ENCODE results near the gene PA2G4.
"Not testable (repeated sequence)": the region's sequence is repeated elsewhere in the genome, so short reads cannot be mapped to it uniquely, and the experiment has no call there.

PA2G4 gene

DNA sequence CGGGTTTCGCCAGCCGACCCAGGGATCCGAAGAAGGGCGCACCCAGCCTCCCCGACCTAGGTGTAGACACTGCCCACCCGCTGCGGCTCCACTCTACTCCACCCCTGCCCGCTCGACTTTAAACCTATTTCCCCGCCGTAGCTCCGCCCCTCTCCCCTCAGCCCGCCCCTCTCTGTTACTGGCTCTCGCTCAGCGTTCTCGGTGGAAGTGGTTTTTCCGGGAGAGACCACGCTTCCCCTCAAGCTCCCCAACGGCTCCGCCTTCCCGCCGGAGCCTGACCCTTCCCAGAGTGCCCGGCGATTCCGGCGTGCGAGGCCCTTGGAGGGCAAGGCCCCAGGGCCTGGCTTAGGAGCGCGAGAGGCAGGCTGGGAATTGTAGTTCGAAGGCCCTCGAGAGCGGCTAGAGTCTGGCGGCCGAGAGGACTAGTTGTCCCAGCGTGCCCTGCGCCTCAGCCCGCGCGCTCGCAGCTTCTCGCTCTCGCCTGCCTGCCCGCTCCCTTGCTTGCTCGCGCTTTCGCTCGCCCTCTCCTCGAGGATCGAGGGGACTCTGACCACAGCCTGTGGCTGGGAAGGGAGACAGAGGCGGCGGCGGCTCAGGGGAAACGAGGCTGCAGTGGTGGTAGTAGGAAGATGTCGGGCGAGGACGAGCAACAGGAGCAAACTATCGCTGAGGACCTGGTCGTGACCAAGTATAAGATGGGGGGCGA is at the start of gene PA2G4:
TSS of gene PA2G4 (plus strand) at position 451 of the 706 bp plus-strand sequence. CDS start at position 630, 179 bp downstream.
- DNase-seq (ENCODE audit: low read depth in 2 of 2) = peak; percentile 90 to 92

DNA sequence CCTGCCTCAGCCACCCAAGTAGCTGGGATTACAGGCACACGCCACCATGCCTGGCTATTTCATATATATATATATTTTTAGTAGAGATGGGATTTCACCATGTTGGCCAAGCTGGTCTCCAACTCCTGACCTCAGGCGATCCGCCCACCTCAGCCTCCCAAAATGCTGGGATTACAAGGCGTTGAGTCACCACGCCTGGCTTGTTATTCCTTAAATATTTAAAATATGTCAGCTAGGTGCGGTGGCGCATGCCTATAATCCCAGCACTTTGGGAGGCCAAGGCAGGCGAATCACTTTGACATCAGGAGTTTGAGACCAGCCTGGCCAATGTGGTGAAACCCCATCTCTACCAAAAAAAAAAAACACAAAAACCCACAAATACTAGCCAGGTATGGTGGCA is 44.4 kb upstream of the PA2G4 start:
- DNase-seq (ENCODE audit: low read depth in 2 of 2) = not testable (repeated sequence)

DNA sequence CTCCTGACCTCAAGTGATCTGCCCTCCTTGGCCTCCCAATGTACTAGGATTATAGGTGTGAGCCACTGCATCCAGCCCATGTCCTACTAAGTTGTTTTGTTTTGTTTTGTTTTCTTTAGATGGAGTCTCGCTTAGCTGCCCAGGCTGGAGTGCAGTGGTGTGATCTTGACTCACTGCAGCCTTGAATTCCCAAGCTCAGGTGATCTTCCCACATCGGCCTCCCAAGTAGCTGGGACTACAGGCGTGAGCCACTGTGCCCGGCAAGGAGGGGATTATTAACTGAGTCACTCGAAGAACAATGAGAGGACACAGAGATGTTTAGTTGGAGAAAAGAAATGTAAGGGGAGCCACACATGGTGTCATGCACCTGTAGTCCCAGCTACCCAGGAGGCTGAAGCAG is 42.4 kb upstream of the PA2G4 start:
- DNase-seq (ENCODE audit: low read depth in 2 of 2) = no peak

DNA sequence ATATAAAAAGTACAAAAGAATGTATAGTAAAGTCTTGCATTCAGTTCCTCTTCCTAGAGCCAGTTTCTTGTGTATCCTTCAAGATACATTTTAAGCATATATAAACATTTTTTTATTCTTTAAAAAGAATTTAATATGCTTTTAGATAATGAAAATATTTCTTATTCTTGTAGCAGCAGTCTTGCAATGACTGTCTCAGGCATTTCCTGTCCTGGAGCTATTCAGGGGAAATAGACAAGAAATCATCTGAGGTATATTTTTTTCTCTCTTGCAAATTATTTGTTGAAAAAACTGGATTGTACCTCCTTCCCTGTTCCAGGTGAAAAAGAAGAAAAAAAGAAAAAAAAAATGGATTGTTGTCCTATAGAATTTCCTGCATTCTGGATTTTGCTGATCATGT is 41.4 kb upstream of the PA2G4 start:
- DNase-seq (ENCODE audit: low read depth in 2 of 2) = no peak

DNA sequence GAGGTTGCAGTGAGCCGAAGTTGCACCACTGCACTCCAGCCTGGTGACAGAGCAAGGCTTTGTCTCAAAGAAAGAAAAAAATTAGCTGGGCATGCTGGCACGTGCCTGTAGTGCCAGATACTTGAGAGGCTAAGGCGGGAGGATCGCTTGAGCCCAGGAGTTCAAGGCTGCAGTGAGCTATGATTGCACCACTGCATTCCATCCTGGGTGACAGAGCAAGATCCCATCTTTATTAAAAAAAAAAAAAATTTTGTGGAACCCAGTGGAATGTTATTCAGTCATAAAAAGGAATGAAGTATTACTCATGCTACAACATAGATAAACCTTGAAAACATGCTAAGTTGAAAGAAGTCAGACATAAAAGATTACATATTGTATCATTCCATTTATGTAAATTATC is 32.7 kb upstream of the PA2G4 start:
- DNase-seq (ENCODE audit: low read depth in 2 of 2) = no peak

DNA sequence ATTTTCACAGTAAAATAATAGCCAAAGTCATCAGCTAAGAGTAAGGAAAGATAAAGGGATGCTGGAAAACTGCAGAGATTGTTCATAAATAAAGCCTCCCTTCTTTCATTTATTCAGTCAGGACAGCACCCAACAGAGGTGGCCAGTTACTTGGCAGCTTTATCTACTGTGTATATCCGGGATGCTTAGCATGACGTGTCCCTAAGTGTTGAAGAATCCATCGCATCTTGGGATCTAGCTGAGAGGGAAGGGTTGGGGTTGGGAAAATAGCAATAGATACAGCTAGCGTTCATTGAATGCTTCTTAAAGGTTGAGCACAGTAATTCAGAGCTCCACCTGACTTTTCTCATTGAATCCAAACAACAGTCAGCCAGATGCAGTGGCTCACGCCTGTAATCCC is 30.0 kb upstream of the PA2G4 start:
- DNase-seq (ENCODE audit: low read depth in 2 of 2) = no peak

DNA sequence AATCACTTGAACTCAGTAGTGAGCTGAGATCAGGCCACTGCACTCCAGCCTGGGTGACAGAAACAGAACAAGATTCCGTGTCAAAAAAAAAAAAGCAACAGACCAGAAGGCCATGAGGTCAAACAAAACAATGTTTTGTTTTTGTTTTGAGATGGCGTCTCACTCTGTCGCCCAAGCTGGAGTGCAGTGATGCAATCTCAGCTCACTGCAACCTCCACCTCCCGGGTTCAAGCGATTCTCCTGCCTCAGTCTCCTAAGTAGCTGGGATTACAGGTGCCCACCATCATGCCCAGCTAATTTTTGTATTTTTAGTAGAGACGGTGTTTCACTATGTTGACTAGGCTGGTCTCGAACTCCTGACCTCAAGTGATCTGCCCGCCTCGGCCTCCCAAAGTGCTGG is 26.4 kb upstream of the PA2G4 start:
- DNase-seq (ENCODE audit: low read depth in 2 of 2) = not testable (repeated sequence)

DNA sequence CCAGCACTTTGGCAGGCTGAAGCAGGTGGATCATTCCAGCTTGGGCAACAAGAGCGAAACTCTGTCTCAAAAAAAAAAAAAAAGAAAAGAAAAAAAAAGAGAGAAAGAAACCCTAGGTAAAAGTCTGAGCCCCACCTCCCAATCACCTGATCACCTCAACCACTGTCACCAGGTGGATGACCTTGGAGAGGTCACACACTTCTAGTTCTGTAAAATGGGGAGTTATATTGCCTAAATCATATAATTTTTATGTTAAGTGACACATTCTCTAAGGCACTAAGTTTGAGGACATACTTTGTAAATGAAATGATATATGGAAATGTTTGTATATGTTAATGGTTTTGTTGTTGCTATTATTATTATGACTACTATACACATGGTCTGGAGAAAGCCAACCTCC is 25.9 kb upstream of the PA2G4 start:
- no peak for DNase-seq (ENCODE audit: low read depth in 2 of 2)

DNA sequence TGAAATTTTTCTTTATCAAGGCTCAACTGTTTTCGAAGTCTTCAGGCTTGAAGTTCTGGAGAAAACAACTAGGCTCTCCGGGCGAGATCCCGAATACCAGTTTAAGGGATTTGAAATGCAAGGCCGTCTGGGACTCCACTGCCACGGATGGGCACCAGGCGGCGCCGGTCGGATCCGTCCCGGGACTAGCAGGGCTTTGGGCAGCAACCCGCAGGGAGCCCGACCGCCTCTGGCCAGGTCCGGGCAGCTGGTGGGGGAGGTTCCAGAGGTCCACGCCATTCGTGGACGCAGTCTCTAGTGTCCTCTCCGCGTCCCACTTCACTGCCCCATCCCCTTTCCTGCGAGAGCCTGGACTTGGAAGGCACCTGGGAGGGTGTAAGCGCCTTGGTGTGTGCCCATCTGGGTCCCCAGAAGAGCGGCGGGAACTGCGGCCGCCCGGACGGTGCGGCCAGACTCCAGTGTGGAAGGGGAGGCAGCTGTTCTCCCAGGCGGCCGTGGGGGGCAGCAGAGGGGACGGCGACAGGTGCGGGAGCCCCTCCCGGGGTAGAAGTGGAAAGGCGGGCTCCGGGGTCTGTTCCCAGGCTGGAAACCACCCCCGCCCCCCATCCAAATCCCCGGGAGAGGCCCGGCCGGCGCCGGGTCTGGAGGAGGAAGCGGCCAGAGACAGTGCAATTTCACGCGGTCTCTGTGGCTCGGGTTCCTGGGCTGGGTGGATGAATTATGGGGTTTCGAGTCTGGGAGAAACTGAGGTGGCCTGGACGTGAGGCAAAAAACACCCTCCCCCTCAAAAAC is 25.2 kb upstream of the PA2G4 start:
- DNase-seq (ENCODE audit: low read depth in 2 of 2) = peak in 1 of 2 donors; percentile 8

DNA sequence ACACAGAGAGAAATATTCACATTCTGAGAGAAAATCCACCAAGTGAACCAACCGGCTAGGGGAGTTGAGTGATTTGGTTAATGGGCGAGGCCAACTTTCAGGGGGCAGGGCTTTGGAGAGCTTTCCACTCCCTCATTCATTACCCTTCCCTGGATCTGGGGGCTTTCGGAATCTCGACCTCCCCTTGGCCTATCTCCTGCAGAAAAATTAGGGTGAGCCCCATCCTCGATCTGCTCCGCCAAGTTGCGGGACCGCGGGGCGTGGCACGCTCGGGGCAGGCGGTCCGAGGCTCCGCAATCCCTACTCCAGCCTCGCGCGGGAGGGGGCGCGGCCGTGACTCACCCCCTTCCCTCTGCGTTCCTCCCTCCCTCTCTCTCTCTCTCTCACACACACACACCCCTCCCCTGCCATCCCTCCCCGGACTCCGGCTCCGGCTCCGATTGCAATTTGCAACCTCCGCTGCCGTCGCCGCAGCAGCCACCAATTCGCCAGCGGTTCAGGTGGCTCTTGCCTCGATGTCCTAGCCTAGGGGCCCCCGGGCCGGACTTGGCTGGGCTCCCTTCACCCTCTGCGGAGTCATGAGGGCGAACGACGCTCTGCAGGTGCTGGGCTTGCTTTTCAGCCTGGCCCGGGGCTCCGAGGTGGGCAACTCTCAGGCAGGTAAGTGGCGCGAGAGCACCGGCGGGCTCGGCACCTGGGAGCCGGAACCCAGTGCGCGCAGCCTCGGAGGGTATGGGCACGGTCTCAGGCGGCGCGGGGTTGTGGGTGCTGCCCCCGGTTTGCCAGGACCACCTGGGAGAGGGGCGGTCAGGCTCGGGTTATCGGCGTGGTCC is 24.4 kb upstream of the PA2G4 start, which contains the start of gene ERBB3:
TSS of gene ERBB3 (plus strand) at position 443 of the 833 bp plus-strand sequence. CDS start at position 579, 136 bp downstream.
- peak; percentile 45 for DNase-seq (ENCODE audit: low read depth in 2 of 2)

DNA sequence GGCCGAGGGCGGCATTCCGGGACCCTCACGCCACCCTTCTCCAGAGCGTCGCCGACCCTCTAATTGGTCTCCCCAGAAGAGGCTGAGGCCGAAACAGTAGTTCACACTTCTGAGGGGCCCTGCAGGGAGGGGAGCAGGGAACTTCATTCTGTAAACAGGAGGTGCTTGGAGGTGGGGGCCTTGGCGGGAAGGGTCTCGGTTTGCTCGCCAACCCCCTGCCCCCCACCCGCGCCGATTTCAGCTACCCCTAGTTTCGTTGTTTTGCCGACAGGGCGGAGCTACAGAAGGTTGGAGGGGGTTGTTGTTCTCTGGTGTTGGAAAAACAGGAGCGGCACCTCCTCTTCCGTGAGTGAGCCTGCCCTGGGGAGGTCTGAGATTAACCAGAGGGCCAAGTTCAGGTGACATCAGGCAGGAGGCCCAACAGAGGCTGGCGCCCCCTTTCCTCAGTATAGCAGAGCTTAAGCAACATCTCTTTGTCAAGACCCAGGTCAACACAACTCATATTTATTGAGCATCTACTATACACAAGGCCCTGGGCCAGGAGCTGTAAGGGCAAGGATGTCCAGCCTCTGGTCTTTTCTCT is 23.7 kb upstream of the PA2G4 start:
- no peak for DNase-seq (ENCODE audit: low read depth in 2 of 2)

DNA sequence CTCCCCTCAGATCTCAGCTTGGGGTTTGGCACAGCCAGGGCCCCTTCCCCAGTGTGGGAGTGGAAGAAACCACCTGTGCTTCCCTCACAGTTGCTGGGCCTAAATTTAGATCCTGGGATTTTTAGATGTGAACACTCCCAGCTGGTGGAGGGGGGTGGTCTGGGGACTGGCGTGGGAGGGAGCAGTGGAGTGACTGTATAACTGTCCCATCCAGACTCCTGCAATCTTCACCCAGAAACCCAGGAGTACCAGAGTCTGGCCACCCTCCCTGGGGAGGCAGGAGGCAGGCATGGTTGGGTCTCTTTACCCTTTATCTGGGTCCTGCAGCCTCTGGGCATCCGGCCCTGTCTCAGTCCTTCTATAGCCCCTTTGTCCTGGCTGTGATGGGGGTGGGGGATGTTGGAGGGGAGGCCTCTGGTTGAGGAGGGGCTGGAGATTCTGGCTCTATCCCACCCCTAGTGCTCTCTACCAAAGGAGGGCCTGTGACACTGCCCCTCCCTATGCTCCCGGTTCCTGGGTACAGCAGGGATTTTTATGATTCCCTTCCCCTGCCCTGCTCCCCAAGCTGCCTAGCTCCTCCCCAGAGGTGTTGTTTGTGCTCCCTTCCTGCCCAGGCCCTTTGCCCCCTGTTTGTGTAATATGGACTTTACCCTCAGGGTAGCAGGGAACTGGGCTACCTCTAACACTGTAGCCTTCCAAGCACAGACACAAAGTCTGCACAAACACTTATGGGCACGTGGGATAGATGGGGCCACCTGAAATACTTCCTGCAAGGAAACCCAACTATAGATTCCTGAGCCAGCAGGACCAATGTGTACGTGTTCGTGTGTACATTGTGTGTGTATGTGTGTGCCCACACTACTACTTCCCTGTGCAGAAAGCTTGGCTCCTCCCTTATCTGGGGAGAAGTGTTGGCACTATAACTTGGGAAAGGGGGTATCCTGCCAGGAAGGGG is 22.7 kb upstream of the PA2G4 start:
- DNase-seq (ENCODE audit: low read depth in 2 of 2) = no peak

DNA sequence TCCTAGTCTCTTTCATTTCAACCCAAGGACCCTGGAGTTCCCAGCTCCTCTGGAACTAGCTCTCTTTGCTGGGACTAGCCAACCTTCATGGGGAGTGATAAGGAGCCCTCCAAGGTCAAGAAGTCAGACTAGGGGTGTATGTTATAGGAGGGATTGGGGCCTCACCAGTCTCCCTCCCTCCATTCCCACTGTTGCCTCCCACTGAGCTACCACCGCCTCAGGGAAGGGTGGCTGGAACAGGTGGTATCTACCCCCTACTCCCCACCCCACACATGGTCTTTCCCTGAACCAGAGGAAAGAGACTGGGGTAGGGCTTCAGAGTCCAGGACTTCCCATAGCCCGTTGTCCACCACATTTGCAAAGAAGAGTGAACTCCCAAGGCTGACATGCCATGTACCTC is 22.0 kb upstream of the PA2G4 start:
- DNase-seq (ENCODE audit: low read depth in 2 of 2) = no peak

DNA sequence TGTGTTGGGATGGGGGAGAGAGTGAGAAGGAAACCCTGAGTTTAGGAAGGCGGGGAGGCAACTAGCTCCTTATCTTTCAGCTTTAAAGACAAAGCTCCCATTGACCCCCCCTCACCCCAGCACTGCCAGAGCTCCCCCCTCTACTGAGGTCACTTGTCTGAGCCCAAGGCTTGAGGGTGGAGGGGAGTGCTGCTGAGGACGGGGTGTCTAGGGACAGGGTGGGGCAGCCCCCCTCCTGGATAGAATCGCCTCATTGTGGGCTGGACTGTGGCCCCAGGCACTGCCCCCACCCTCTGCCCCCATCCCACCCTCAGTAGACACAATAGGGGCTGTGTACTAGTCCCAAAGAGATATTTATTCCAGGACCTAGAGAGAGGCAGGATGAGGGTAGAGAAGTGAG is 21.4 kb upstream of the PA2G4 start:
- no peak for DNase-seq (ENCODE audit: low read depth in 2 of 2)

DNA sequence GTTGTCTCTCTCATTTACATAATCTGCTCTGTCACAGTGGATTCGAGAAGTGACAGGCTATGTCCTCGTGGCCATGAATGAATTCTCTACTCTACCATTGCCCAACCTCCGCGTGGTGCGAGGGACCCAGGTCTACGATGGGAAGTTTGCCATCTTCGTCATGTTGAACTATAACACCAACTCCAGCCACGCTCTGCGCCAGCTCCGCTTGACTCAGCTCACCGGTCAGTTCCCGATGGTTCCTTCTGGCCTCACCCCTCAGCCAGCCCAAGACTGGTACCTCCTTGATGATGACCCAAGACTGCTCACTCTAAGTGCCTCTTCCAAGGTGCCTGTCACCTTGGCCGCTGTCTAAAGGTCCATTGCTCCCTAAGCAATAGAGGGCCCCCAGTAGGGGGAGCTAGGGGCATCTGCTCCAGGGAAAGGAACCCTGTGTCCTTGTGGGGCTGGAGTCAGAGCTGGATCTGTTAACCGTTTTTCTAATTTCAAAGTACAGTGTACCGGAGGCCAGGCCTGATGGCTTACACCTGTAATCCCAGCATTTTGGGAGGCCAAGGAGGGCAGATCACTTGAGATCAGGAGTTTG is 19.3 kb upstream of the PA2G4 start:
- DNase-seq (ENCODE audit: low read depth in 2 of 2) = no peak

DNA sequence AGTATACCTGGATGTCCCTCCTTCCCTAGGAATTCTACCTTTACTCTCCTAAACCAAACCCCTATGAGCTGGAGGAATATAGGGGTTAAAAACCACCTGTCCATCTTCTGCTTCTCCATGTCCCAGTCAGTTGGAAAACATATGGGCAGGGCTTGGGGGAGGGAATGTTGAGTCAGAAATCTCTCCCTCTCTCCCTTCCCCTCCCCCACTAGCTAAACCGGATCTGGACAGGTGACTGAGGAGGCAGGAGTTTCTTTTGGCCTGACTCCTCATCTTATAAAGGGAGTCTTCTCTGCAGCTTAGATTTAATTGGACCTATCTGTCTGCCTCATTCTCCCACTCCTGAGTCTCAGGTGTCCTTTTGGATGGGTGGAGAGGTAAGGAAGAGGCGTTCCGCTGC is 18.3 kb upstream of the PA2G4 start:
- DNase-seq (ENCODE audit: low read depth in 2 of 2) = no peak

DNA sequence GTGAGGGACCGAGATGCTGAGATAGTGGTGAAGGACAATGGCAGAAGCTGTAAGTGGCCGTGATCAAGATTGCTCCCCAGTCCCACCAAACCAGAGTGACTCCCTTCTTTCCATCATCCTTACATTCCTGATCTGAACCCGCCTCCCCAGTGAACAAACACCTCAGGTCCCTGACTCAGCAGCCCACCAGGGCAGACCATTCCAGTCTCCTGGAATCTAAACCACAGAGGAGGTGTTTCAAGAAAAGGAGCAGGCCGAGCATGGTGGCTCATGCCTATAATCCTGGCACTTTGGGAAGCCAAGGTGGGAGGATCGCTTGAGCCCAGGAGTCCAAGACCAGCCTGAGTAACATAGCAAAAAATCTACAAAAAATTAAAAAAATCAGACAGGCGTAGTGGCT is 17.8 kb upstream of the PA2G4 start:
- no peak for DNase-seq (ENCODE audit: low read depth in 2 of 2)

DNA sequence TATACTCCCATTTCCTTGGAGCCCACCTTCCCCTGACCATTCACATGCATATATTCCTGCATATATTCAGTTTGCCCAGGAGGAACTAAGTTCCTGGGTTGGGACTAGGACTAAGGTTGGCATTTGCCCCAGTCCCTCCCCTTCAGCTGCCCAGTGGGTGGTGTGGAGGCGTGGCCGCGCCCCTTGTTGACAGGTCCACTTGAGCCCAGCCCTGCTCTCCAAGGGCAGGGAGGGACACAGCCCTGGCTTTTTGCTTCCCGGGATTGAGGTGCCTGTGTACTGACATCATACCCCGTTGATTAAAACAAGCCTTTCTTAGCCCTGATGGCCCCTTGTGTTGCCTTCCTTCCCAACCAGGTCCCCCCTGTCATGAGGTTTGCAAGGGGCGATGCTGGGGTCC is 17.1 kb upstream of the PA2G4 start:
- no peak for DNase-seq (ENCODE audit: low read depth in 2 of 2)

DNA sequence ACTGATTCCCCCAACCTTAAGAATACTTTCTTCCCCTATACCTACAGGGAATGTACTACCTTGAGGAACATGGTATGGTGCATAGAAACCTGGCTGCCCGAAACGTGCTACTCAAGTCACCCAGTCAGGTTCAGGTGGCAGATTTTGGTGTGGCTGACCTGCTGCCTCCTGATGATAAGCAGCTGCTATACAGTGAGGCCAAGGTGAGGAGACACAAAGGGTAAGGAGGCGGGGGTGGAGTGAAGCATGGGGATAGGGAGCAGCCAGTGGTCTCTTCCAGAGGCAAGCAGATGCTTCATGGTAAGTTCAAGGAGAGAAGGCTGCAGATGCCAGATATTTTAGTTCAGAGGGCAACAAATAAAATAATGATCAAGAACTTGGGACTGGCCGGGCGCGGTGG is 6.6 kb upstream of the PA2G4 start:
- DNase-seq (ENCODE audit: low read depth in 2 of 2) = no peak

DNA sequence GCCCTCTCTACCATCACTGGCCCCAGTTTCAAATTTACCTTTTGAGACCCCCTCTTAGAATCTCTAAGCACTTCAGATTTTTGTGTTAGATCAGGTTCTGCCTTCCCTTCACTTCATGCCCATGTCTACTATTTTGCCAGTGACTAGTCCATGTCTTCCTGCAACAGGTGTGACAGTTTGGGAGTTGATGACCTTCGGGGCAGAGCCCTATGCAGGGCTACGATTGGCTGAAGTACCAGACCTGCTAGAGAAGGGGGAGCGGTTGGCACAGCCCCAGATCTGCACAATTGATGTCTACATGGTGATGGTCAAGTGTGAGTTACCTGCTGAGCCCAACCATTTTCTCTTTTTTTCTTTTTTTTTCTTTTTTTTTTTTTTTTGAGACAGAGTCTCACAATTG is 5.8 kb upstream of the PA2G4 start:
- no peak for DNase-seq (ENCODE audit: low read depth in 2 of 2)
